ENCODE results near the gene S100B. TPM values are rescaled to one million over a fixed set of nuclear protein-coding genes. Genes with fewer than 3 reads are reported as not detected.

Gene S100B
- polyA plus RNA-seq, 4 donors, result 2.1 to 4.7 (median 4.3) TPM

GRCh38 chr21:46628868-46629267 is 24.0 kb upstream of the S100B start:
- DNase-seq (ENCODE audit: low read depth in 4 of 4, low spot score in 2 of 4), result no peak

GRCh38 chr21:46627726-46628125 is 22.8 kb upstream of the S100B start:
- no peak for DNase-seq (ENCODE audit: low read depth in 4 of 4, low spot score in 2 of 4)

- DNase-seq (ENCODE audit: low read depth in 4 of 4, low spot score in 2 of 4), result no peak
These were observed 22.2 kb upstream of the S100B start for GRCh38 chr21:46626975-46627501.

- no peak for DNase-seq (ENCODE audit: low read depth in 4 of 4, low spot score in 2 of 4)
These were observed 21.7 kb upstream of the S100B start for GRCh38 chr21:46626536-46626935.

GRCh38 chr21:46625759-46626158 is 20.9 kb upstream of the S100B start:
- DNase-seq (ENCODE audit: low read depth in 4 of 4, low spot score in 2 of 4), result no peak

- no peak for DNase-seq (ENCODE audit: low read depth in 4 of 4, low spot score in 2 of 4)
These were observed 19.2 kb upstream of the S100B start for GRCh38 chr21:46624050-46624449.

- DNase-seq (ENCODE audit: low read depth in 4 of 4, low spot score in 2 of 4), result no peak
These were observed 17.3 kb upstream of the S100B start for GRCh38 chr21:46622226-46622625.

GRCh38 chr21:46621457-46622182 is 16.7 kb upstream of the S100B start:
- no peak for DNase-seq (ENCODE audit: low read depth in 4 of 4, low spot score in 2 of 4)

GRCh38 chr21:46620846-46621245 is 16.0 kb upstream of the S100B start:
- DNase-seq (ENCODE audit: low read depth in 4 of 4, low spot score in 2 of 4), result no peak

- DNase-seq (ENCODE audit: low read depth in 4 of 4, low spot score in 2 of 4), result no peak
These were observed 15.0 kb upstream of the S100B start for GRCh38 chr21:46619846-46620245.

GRCh38 chr21:46618738-46619379 is 14.0 kb upstream of the S100B start:
- no peak for DNase-seq (ENCODE audit: low read depth in 4 of 4, low spot score in 2 of 4)

- DNase-seq (ENCODE audit: low read depth in 4 of 4, low spot score in 2 of 4), result no peak
These were observed 12.6 kb upstream of the S100B start for GRCh38 chr21:46617267-46618051.

- no peak for DNase-seq (ENCODE audit: low read depth in 4 of 4, low spot score in 2 of 4)
These were observed 11.8 kb upstream of the S100B start for GRCh38 chr21:46616656-46617055.

- DNase-seq (ENCODE audit: low read depth in 4 of 4, low spot score in 2 of 4), result no peak
These were observed 11.2 kb upstream of the S100B start for GRCh38 chr21:46616050-46616449.

- no peak for DNase-seq (ENCODE audit: low read depth in 4 of 4, low spot score in 2 of 4)
These were observed 8.5 kb upstream of the S100B start for GRCh38 chr21:46613391-46613790.

GRCh38 chr21:46610018-46610701 is 5.3 kb upstream of the S100B start:
- no peak for DNase-seq (ENCODE audit: low read depth in 4 of 4, low spot score in 2 of 4)

- DNase-seq (ENCODE audit: low read depth in 4 of 4, low spot score in 2 of 4), result no peak
These were observed 3.8 kb upstream of the S100B start for GRCh38 chr21:46608672-46609111.

- DNase-seq (ENCODE audit: low read depth in 4 of 4, low spot score in 2 of 4), result no peak
These were observed 2.8 kb upstream of the S100B start for GRCh38 chr21:46607636-46608035.

GRCh38 chr21:46606427-46606813 is 1.5 kb upstream of the S100B start:
- no peak for DNase-seq (ENCODE audit: low read depth in 4 of 4, low spot score in 2 of 4)

- DNase-seq (ENCODE audit: low read depth in 4 of 4, low spot score in 2 of 4), result no peak
These were observed 1.0 kb upstream of the S100B start for GRCh38 chr21:46605767-46606426.

All from left renal cortex interstitium (tissue), 4 donors.